ENCODE results near the gene FLAD1.
A peak's percentile ranks its signal among the peaks of the same experiment; 100 is the strongest.
"Not testable (repeated sequence)": the region's sequence is repeated elsewhere in the genome, so short reads cannot be mapped to it uniquely, and the experiment has no call there.

The FLAD1 gene

GRCh38 chr1:154994269-154994587 is 11.1 kb downstream of the FLAD1 start:
- H3K27me3 ChIP-seq (ENCODE audit: control insufficient read depth, insufficient read depth, low read length) = 0 out of 2 replicates have a peak, but pooled peaks cover 3% of the 10 kb centered on the region
- H3K9ac ChIP-seq (ENCODE audit: low read depth, low read length) = no peak overlapping the region
- H3K4me3 ChIP-seq (ENCODE audit: low read depth, low read length) = no peak overlapping the region
- no peak overlapping the region for H3K27ac ChIP-seq (ENCODE audit: low read depth, low read length)
- H3K4me1 ChIP-seq (ENCODE audit: control insufficient read depth, insufficient read depth, low read length) = no peaks in the 10 kb centered on the region
- peaks cover 26% of the 10 kb centered on the region for H3K36me3 ChIP-seq (ENCODE audit: control insufficient read depth, insufficient read depth, low read length)
- H3K9me3 ChIP-seq (ENCODE audit: control insufficient read depth, insufficient read depth, low read length) = no peaks in the 10 kb centered on the region

GRCh38 chr1:154994591-154994990 is 11.4 kb downstream of the FLAD1 start:
- no peaks in the 10 kb centered on the region; the same call in 1 of the 2 replicates for H3K4me1 ChIP-seq (ENCODE audit: control insufficient read depth, insufficient read depth, low read length)
- no peak overlapping the region for H3K9ac ChIP-seq (ENCODE audit: low read depth, low read length)

GRCh38 chr1:154995301-154995983 is 12.3 kb downstream of the FLAD1 start:
- H3K36me3 ChIP-seq (ENCODE audit: control insufficient read depth, insufficient read depth, low read length) = peaks cover 13% of the 10 kb centered on the region
- H3K9ac ChIP-seq (ENCODE audit: low read depth, low read length); H3K4me1 ChIP-seq (ENCODE audit: control insufficient read depth, insufficient read depth, low read length); H3K27ac ChIP-seq (ENCODE audit: low read depth, low read length); H3K4me3 ChIP-seq (ENCODE audit: low read depth, low read length); H3K9me3 ChIP-seq (ENCODE audit: control insufficient read depth, insufficient read depth, low read length); H3K27me3 ChIP-seq (ENCODE audit: control insufficient read depth, insufficient read depth, low read length): not testable (repeated sequence)

More at GRCh38 chr1:154994591-154994990, 11.4 kb downstream of the FLAD1 start:
- Histone ChIP-seq H3K9me3 (ENCODE audit: control insufficient read depth, insufficient read depth, low read length) (no peaks in the 10 kb centered on the region), H3K4me3 (ENCODE audit: low read depth, low read length) (no peak overlapping the region), H3K36me3 (ENCODE audit: control insufficient read depth, insufficient read depth, low read length) (peaks cover 22% of the 10 kb centered on the region), H3K27me3 (ENCODE audit: control insufficient read depth, insufficient read depth, low read length) (0 out of 2 replicates have a peak, but pooled peaks cover 3% of the 10 kb centered on the region), H3K27ac (ENCODE audit: low read depth, low read length) (no peak overlapping the region)

- Histone ChIP-seq H3K36me3 (ENCODE audit: control insufficient read depth, insufficient read depth, low read length) (0 out of 2 replicates have a peak, but pooled peaks cover 6% of the 10 kb centered on the region), H3K9me3 (ENCODE audit: control insufficient read depth, insufficient read depth, low read length) (no peaks in the 10 kb centered on the region), H3K27me3 (ENCODE audit: control insufficient read depth, insufficient read depth, low read length) (0 out of 2 replicates have a peak, but pooled peaks cover 3% of the 10 kb centered on the region), H3K4me1 (ENCODE audit: control insufficient read depth, insufficient read depth, low read length) (no peaks in the 10 kb centered on the region; the same call in 1 of the 2 replicates), H3K9ac (ENCODE audit: low read depth, low read length) (no peak overlapping the region), H3K4me3 (ENCODE audit: low read depth, low read length) (no peak overlapping the region), H3K27ac (ENCODE audit: low read depth, low read length) (no peak overlapping the region)
Observed at GRCh38 chr1:154996966-154997701, 14.0 kb downstream of the FLAD1 start.

GRCh38 chr1:154998201-154998780 is 15.1 kb downstream of the FLAD1 start:
- Histone ChIP-seq H3K36me3 (ENCODE audit: control insufficient read depth, insufficient read depth, low read length) (0 out of 2 replicates have a peak, but pooled peaks cover 2% of the 10 kb centered on the region), H3K4me1 (ENCODE audit: control insufficient read depth, insufficient read depth, low read length) (no peaks in the 10 kb centered on the region; the same call in 1 of the 2 replicates), H3K27ac (ENCODE audit: low read depth, low read length) (no peak overlapping the region), H3K4me3 (ENCODE audit: low read depth, low read length) (no peak overlapping the region), H3K9me3 (ENCODE audit: control insufficient read depth, insufficient read depth, low read length) (no peaks in the 10 kb centered on the region), H3K9ac (ENCODE audit: low read depth, low read length) (no peak overlapping the region), H3K27me3 (ENCODE audit: control insufficient read depth, insufficient read depth, low read length) (0 out of 2 replicates have a peak, but pooled peaks cover 3% of the 10 kb centered on the region)

- Histone ChIP-seq H3K36me3 (ENCODE audit: control insufficient read depth, insufficient read depth, low read length) (no peaks in the 10 kb centered on the region), H3K4me1 (ENCODE audit: control insufficient read depth, insufficient read depth, low read length) (no peaks in the 10 kb centered on the region; the same call in 1 of the 2 replicates), H3K4me3 (ENCODE audit: low read depth, low read length) (peak overlapping the region; percentile 68), H3K27me3 (ENCODE audit: control insufficient read depth, insufficient read depth, low read length) (0 out of 2 replicates have a peak, but pooled peaks cover 3% of the 10 kb centered on the region), H3K9me3 (ENCODE audit: control insufficient read depth, insufficient read depth, low read length) (no peaks in the 10 kb centered on the region), H3K9ac (ENCODE audit: low read depth, low read length) (no peak overlapping the region), H3K27ac (ENCODE audit: low read depth, low read length) (peak overlapping the region; percentile 59)
Observed at GRCh38 chr1:154998818-154999570, 15.8 kb downstream of the FLAD1 start.

- Histone ChIP-seq H3K27ac (ENCODE audit: low read depth, low read length) (peak overlapping the region; percentile 90), H3K4me1 (ENCODE audit: control insufficient read depth, insufficient read depth, low read length) (peaks cover 7% of the 10 kb centered on the region), H3K36me3 (ENCODE audit: control insufficient read depth, insufficient read depth, low read length) (no peaks in the 10 kb centered on the region), H3K27me3 (ENCODE audit: control insufficient read depth, insufficient read depth, low read length) (0 out of 2 replicates have a peak, but pooled peaks cover 3% of the 10 kb centered on the region), H3K9me3 (ENCODE audit: control insufficient read depth, insufficient read depth, low read length) (no peaks in the 10 kb centered on the region), H3K9ac (ENCODE audit: low read depth, low read length) (peak overlapping the region; percentile 56), H3K4me3 (ENCODE audit: low read depth, low read length) (peak overlapping the region; percentile 68)
Observed at GRCh38 chr1:154999571-155000410, 16.6 kb downstream of the FLAD1 start.

GRCh38 chr1:155000411-155000725 is 17.2 kb downstream of the FLAD1 start:
- Histone ChIP-seq H3K36me3 (ENCODE audit: control insufficient read depth, insufficient read depth, low read length) (no peaks in the 10 kb centered on the region), H3K27ac (ENCODE audit: low read depth, low read length) (peak overlapping the region; percentile 92), H3K9me3 (ENCODE audit: control insufficient read depth, insufficient read depth, low read length) (no peaks in the 10 kb centered on the region), H3K27me3 (ENCODE audit: control insufficient read depth, insufficient read depth, low read length) (0 out of 2 replicates have a peak, but pooled peaks cover 3% of the 10 kb centered on the region), H3K4me1 (ENCODE audit: control insufficient read depth, insufficient read depth, low read length) (peaks cover 12% of the 10 kb centered on the region), H3K4me3 (ENCODE audit: low read depth, low read length) (peak overlapping the region; percentile 68), H3K9ac (ENCODE audit: low read depth, low read length) (peak overlapping the region; percentile 83)

GRCh38 chr1:155000726-155001424 is 17.7 kb downstream of the FLAD1 start:
- Histone ChIP-seq H3K9ac (ENCODE audit: low read depth, low read length) (peak overlapping the region; percentile 83), H3K9me3 (ENCODE audit: control insufficient read depth, insufficient read depth, low read length) (no peaks in the 10 kb centered on the region), H3K4me3 (ENCODE audit: low read depth, low read length) (peak overlapping the region; percentile 68), H3K27me3 (ENCODE audit: control insufficient read depth, insufficient read depth, low read length) (0 out of 2 replicates have a peak, but pooled peaks cover 3% of the 10 kb centered on the region), H3K4me1 (ENCODE audit: control insufficient read depth, insufficient read depth, low read length) (peaks cover 14% of the 10 kb centered on the region), H3K36me3 (ENCODE audit: control insufficient read depth, insufficient read depth, low read length) (no peaks in the 10 kb centered on the region), H3K27ac (ENCODE audit: low read depth, low read length) (peak overlapping the region; percentile 92)

GRCh38 chr1:155001425-155001674 is 18.2 kb downstream of the FLAD1 start:
- peak overlapping the region; percentile 92 for H3K27ac ChIP-seq (ENCODE audit: low read depth, low read length)
- peak overlapping the region; percentile 68 for H3K4me3 ChIP-seq (ENCODE audit: low read depth, low read length)
- peaks cover 14% of the 10 kb centered on the region for H3K4me1 ChIP-seq (ENCODE audit: control insufficient read depth, insufficient read depth, low read length)
- peak overlapping the region; percentile 83; the same call in 1 of the 2 replicates for H3K9ac ChIP-seq (ENCODE audit: low read depth, low read length)
- H3K9me3 ChIP-seq (ENCODE audit: control insufficient read depth, insufficient read depth, low read length) = no peaks in the 10 kb centered on the region
- H3K27me3 ChIP-seq (ENCODE audit: control insufficient read depth, insufficient read depth, low read length) = 0 out of 2 replicates have a peak, but pooled peaks cover 3% of the 10 kb centered on the region
- no peaks in the 10 kb centered on the region for H3K36me3 ChIP-seq (ENCODE audit: control insufficient read depth, insufficient read depth, low read length)

Data from HUES48 (cell line).